Head of caudate nucleus (tissue), 42 donors: ENCODE measurements around the gene IFI6.
"Not testable (repeated sequence)": the region's sequence is repeated elsewhere in the genome, so short reads cannot be mapped to it uniquely, and the experiment has no call there.

ENCODE experiments used
- DNase-seq, 42 donors: peaks; one replicate each; pipeline versions ENCODE4 v3.0.0 to v3.0.0-alpha.2; 2020 to 2021; ENCODE audit warnings: mixed read lengths in 7 of 42
- intact Hi-C: fragments of 100-400 bp; cut with DNase I; formaldehyde crosslinking; loops from one replicate; pipeline ENCODE4 v1.15.0; 2022

Gene IFI6

GRCh38 chr1:27658951-27659496 is 13.0 kb downstream of the IFI6 start:
- no peak for DNase-seq
- intact Hi-C loops = no loop called here

DNA sequence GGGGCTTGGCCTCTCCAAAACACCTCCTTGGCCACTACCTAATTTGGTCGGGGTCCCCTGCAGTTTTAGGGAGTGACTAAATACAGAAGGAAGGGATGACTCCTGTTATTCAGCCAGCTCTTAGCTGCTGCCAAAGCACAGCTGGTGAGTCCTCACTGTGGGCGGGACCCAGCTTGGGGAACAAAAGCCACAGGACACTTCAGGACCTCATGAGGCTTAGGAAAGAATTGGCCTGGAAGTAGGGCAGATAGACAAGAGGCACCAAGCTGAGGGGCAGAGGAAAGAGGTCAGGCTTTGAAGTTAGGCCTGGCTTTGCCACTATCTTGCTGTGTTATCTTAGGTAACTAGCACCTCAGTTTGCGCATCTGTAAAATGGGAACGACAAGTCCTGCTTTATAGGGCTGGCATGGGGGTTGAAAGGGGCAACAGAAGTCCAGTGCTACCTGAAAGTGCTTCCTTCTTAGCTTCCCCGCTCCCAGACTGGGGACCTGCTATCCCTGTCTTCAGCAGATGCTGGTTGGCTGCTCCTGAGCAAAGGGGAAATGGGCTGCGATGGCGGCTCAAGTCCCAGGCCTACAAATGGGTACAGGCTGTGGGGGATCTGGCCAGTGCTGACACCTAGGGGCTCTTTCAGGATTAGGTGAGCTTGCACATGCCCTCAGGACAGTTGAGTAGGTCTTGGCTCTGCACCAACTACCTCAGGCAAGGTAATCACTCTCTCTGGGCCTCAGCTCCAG is 15.7 kb downstream of the IFI6 start:
- intact Hi-C loops = no loop called here
- DNase-seq = no peak

GRCh38 chr1:27655151-27655937 is 16.6 kb downstream of the IFI6 start:
- intact Hi-C loops = no loop called here
- DNase-seq = no peak

DNA sequence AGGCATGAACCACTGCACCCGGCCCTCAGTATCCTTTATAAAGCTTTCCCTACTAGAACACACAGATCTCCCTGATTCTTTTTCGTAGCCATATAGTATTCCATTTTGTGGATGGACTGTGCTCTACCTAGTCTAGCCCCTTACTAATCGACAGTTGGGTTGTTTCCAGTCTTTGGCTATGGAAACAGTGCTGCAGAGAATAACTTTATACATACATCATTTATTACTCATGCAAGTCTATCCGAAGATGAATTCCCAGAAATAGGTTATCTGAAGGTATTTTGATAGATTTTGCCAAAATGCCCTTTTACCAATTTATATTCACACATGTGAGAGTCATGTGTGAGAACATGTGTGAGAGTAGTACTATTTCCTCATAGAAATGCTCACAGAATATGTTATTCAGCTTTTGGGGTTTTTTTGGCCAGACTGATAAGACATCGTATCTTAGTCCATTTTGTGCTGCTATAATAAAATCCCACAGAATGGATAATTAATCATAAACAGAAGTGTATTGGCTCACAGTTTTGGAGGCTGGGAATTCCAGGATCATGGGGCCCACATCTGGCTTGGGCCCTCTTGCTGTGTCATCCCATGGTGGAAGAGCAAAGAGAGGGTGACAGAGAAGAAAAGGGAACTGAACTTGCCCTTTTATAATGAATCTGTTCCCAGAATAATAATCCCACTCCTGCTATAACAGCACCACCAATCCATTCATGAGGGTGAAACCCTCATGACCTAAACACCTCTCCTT is 19.7 kb downstream of the IFI6 start:
- DNase-seq = no peak
- intact Hi-C loops = no loop called here

DNA sequence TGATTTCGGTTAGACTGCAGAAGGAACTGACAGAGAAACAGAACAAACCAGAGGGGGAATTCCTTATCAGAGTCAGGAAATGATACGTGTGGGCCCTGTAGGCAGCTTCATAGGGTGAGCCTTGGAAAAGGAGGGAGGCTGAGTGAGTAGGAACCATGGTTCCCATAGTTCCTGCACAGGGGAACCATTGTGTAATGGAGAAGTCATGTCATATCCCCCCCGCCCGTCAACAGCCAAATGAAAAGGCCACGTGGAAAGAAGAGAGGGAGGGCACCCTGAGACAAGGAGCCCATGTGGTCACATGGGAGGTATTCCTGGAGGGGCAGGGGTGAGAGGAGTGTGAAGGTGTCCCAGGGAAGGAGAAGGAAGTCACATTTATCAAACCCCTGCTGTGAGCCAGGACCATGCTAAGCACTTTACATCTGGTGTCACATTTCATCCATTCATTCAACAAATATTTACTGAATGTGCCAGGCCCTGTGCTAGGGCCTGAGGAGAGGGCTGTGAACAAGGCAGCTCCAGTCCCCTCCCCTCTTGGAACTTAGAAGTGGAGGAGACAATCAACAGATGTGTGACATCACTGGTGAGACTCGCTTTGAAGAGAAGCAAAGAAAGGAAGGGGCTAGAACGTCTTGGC is 21.3 kb downstream of the IFI6 start:
- intact Hi-C loops = no loop called here
- DNase-seq = peak in 3 of 42 donors; percentile 20 to 49 (median 26)

GRCh38 chr1:27650171-27650538 is 21.8 kb downstream of the IFI6 start:
- no peak for DNase-seq
- intact Hi-C loops = no loop called here

- intact Hi-C loops = no loop called here
- DNase-seq = no peak
These were observed 22.7 kb downstream of the IFI6 start for GRCh38 chr1:27649306-27649635.

GRCh38 chr1:27648602-27649305 is 23.2 kb downstream of the IFI6 start:
- no peak for DNase-seq
- intact Hi-C loops = no loop called here

DNA sequence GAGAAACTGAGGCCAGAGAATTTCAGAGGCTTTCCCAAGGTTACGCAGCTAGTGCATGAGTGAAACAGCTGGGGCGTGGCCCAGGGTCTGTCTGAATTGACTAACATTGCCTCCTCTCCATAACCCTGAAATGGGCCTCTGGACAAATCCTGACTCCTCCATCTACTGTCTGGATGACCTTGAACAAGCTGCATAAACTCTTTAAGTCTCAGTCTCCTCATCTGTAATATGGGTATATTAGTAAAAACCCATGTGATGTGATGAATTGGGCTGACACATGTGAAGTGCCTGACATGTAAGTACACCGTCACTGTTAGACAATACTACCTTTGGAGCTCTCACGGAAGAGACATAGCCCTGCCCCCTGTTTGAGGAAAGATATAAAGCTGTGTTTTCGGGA is 24.7 kb downstream of the IFI6 start:
- intact Hi-C loops = no loop called here
- DNase-seq = no peak

GRCh38 chr1:27646676-27647075 is 25.3 kb downstream of the IFI6 start:
- intact Hi-C loops = no loop called here
- DNase-seq = no peak

- intact Hi-C loops = no loop called here
- no peak for DNase-seq
These were observed 26.9 kb downstream of the IFI6 start for GRCh38 chr1:27645071-27645415.

DNA sequence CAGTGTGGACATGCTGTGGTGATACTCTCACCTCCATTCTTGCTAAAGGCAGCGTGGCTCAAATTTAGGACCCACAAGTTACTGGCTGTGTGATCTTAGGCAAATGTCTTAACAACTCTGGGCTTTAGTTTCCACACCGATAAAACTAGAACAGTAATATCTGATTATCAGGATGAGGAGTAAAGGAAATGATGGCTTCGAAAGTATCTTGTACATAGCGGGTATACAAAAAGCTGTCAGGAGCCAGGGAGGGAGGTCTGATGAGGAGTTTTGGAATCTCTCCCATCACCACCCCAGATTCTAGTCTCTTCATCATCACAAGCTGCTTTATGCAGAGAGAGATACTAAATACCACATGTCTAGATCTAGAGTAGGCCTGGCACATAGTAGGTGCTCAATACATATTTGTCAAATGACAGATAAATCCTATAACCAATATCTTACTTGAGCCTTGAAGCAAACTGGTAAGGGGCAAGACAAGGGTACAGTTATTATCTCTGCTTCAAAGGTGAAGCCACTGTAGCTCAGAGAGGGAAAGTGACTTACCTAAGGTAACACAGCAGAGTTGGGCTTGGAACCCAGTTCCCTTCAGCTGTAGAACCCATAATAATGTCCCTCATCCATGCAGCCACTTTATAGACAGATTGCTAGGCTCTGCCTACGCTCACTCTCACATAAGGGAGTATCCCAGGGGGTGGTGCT is 27.5 kb downstream of the IFI6 start:
- DNase-seq = no peak
- intact Hi-C loops = no loop called here

DNA sequence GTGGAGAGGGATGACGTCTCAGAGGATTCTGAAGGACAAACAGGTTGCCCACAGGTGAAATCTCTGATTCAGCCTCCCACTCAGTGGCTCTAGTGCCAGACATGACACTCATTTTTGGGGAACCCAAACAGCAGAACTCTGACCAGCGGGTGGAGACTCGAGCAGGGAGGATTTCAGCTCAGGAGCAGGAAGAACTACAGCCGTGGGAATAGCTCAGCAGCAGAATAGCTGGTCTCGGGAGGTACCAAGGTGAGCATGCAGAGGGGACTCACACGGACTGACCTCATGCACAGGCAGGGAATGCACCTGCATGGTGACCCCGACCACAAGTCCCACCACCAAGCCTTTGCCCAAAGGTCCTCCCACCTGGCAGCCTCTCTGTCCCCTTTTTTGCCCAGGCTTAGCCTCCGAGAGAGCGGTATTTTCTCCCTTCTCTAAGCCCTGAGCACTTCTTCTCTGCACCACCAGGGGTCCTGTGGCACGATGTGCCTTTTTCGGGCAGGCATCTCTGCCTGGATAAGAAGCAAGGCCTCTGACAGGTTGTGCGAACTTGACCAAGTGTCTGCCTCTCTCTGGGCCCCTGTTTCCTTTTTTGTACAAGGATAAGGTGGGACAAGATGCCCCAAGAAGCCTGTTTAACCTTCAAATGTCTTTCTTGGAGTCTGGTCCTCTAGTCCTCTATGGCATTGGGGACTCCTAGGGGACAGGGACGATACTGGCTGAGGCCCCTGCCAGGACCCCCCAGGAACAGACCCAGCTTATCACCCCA is 28.2 kb downstream of the IFI6 start:
- peak in 26 of 42 donors; percentile 18 to 65 (median 42) for DNase-seq
- intact Hi-C loops = no loop called here

GRCh38 chr1:27640514-27640913 is 31.5 kb downstream of the IFI6 start:
- intact Hi-C loops, DNase-seq: not testable (repeated sequence)

- intact Hi-C loops = no loop called here
- no peak for DNase-seq
These were observed 33.2 kb downstream of the IFI6 start for GRCh38 chr1:27638805-27639204.

DNA sequence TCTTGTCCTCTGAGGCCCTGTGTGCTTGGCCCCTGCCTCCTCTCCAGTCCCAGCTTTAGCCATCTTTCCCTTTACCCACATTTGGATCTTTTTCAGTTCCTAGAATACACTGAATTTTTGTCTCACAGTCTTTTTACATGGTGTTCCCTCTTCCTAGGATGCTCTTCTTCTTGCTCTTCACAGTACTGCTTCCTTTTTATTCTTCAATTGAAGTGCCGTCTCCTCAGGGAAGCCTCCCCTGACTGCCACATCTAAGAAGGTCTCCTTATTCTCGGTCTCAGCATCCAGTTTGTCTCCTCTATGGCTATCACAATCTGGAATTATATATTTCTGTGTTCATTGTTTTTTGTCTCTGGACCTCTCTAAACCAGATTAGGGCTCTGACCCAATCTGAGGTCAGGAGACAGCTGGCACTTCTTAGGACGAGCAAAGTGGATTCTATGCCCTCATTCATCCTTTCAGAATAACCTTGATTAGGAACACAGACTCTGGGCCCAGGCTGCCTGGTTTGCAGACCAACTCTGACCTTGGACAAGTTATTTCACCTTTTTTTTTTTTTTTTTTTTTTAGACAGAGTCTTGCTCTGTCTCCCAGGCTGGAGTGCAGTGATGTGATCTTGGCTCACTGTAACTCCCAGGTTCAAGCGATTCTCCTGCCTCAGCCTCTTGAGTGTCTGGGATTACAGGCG is 33.8 kb downstream of the IFI6 start:
- intact Hi-C loops = no loop called here
- no peak for DNase-seq
